OCI-LY7 (cell line): ENCODE results near the gene PARD3. TPM values are rescaled to one million over a fixed set of nuclear protein-coding genes. Genes with fewer than 3 reads are reported as not detected.

Experiments used
- BruUV-seq: library from RNA; stranded (reverse); fragments of 400-500 nt; replicated peaks from 2 replicates; lab custom pipeline; 2021; lab: Mats Ljungman, UMichigan
- CTCF ChIA-PET: fragments of 300-600 bp; sonication (Branson Sonifier 250); formaldehyde crosslinking; loops from one replicate; lab custom pipeline; 2022; ENCODE audit warnings: antibody characterized with exemption; ENCODE audit not compliant: unreplicated experiment; lab: Charles Lee
- POLR2A ChIA-PET: fragments of 300-600 bp; sonication (Branson Sonifier 250); formaldehyde crosslinking; loops from one replicate; lab custom pipeline; 2022; ENCODE audit warnings: antibody characterized with exemption; lab: Charles Lee
- DNase-seq: peaks from one replicate; pipeline ENCODE4 v3.0.0-alpha.2; 2015; ENCODE audit warnings: low spot score
- H2AFZ ChIP-seq: fragments of 200-600 bp; sonication (generic), shearing (Covaris generic); 2 replicates; pipeline ENCODE4 v1.6.1; 2014; ENCODE audit warnings: mild to moderate bottlenecking, antibody characterized with exemption, low read length, moderate library complexity
- H3K27ac ChIP-seq: fragments of 200-600 bp; sonication (generic); 2 replicates; pipeline ENCODE4 v1.5.1; 2014; ENCODE audit warnings: mixed run types, low read depth, mild to moderate bottlenecking, moderate library complexity, low read length, inconsistent platforms; ENCODE audit not compliant: poor library complexity, severe bottlenecking
- H3K36me3 ChIP-seq: fragments of 200-600 bp; sonication (generic); 2 replicates; pipeline ENCODE4 v1.6.1; 2014; ENCODE audit warnings: mild to moderate bottlenecking, antibody characterized with exemption, low read length, moderate library complexity, mixed read lengths; ENCODE audit not compliant: insufficient read depth
- H3K4me1 ChIP-seq: fragments of 200-600 bp; sonication (generic); 2 replicates; pipeline ENCODE4 v1.5.1; 2014; ENCODE audit warnings: mild to moderate bottlenecking, low read length; ENCODE audit not compliant: insufficient read depth, poor library complexity, severe bottlenecking
- H3K4me2 ChIP-seq: fragments of 200-600 bp; sonication (generic); 2 replicates; pipeline ENCODE4 v1.6.1; 2014; ENCODE audit warnings: mild to moderate bottlenecking, low read length
- H3K4me3 ChIP-seq: fragments of 200-600 bp; sonication (generic); 2 replicates; pipeline ENCODE4 v1.5.1; 2014; ENCODE audit warnings: mild to moderate bottlenecking, low read depth, low read length; ENCODE audit not compliant: poor library complexity, severe bottlenecking
- H3K79me2 ChIP-seq: fragments of 200-600 bp; sonication (generic); 2 replicates; pipeline ENCODE4 v1.6.1; 2016; ENCODE audit warnings: low read depth, mild to moderate bottlenecking, low read length, moderate library complexity, mixed read lengths; ENCODE audit not compliant: insufficient read depth
- H3K9me2 ChIP-seq: fragments of 200-600 bp; sonication (generic); 2 replicates; pipeline ENCODE4 v1.6.1; 2016; ENCODE audit warnings: mild to moderate bottlenecking, low read length, mixed read lengths; ENCODE audit not compliant: insufficient read depth
- H3K9me3 ChIP-seq: fragments of 200-600 bp; sonication (generic); 2 replicates; pipeline ENCODE4 v1.6.1; 2014; ENCODE audit warnings: mild to moderate bottlenecking, mixed run types, low read length, mixed read lengths
- H4K20me1 ChIP-seq: fragments of 200-600 bp; sonication (generic); 2 replicates; pipeline ENCODE4 v1.6.1; 2014; ENCODE audit warnings: mild to moderate bottlenecking, antibody characterized with exemption, low read length, moderate library complexity, mixed read lengths; ENCODE audit not compliant: insufficient read depth
- CTCF ChIP-seq: fragments of 200-600 bp; sonication (generic); conservative IDR thresholded peaks from 2 replicates; pipeline ENCODE4 v1.5.1; 2014; ENCODE audit warnings: mild to moderate bottlenecking, antibody characterized with exemption, low read length, moderate library complexity, mixed read lengths
- EZH2phosphoT487 ChIP-seq: fragments of 200-600 bp; sonication (generic); IDR thresholded peaks from 2 replicates; pipeline ENCODE4 v1.6.1; 2018; ENCODE audit warnings: low read depth, borderline replicate concordance, mild to moderate bottlenecking, mixed run types, antibody characterized with exemption, low read length, moderate library complexity, mixed read lengths
- intact Hi-C: fragments of 100-400 bp; cut with micrococcal nuclease; formaldehyde crosslinking; loops from one replicate; pipeline ENCODE4 v1.10.0; 2022; ENCODE audit not compliant: unreplicated experiment
- total RNA-seq, 2 experiments: library from RNA; depleted of rRNA in 1 of 2; stranded (reverse); fragments of >200 nt in 1 of 2; shearing (Covaris generic) in 1 of 2; gene quantifications; 2 replicates each; pipeline ENCODE4 v1.2.3, GENCODE V29; 2014 to 2022

PARD3 gene
- total RNA-seq, 2 experiments from 2014 or later: not detected

- no peak for DNase-seq
- CTCF ChIA-PET: no interaction called here
- H3K79me2 ChIP-seq: no peaks in the 10 kb centered on the region
- BruUV-seq: no TSS peak
- no peak overlapping the region for H3K4me2 ChIP-seq
- no peaks in the 10 kb centered on the region for H3K9me2 ChIP-seq
- POLR2A ChIA-PET: interaction anchor here (0.8 to 0.9 kb wide), 2 partner anchors 9 to 15 kb away, joined by 4 to 7 read pairs; no protein-coding TSS in a partner anchor
- no peak overlapping the region for H3K27ac ChIP-seq
- no peak for TF ChIP-seq CTCF
- no peak for TF ChIP-seq EZH2phosphoT487
- H3K9me3 ChIP-seq: no peaks in the 10 kb centered on the region
- H3K4me3 ChIP-seq: no peak overlapping the region
- H3K4me1 ChIP-seq: no peaks in the 10 kb centered on the region
- H4K20me1 ChIP-seq: no peaks in the 10 kb centered on the region
- intact Hi-C loops: no loop called here
- H2AFZ ChIP-seq: no peak overlapping the region
- no peaks in the 10 kb centered on the region for H3K36me3 ChIP-seq
These were observed 614.7 kb downstream of the PARD3 start for GRCh38 chr10:34200355-34200901.

GRCh38 chr10:34198953-34199352 is 616.1 kb downstream of the PARD3 start:
- H3K4me2 ChIP-seq: no peak overlapping the region
- intact Hi-C loops: no loop called here
- H3K4me1 ChIP-seq: no peaks in the 10 kb centered on the region
- no peaks in the 10 kb centered on the region for H3K9me2 ChIP-seq
- H3K36me3 ChIP-seq: no peaks in the 10 kb centered on the region
- H3K4me3 ChIP-seq: no peak overlapping the region
- H3K79me2 ChIP-seq: no peaks in the 10 kb centered on the region
- DNase-seq: no peak
- ChIA-PET CTCF (no interaction called here), POLR2A (no interaction called here)
- no peaks in the 10 kb centered on the region for H4K20me1 ChIP-seq
- no peaks in the 10 kb centered on the region for H3K9me3 ChIP-seq
- no peak overlapping the region for H2AFZ ChIP-seq
- BruUV-seq: no TSS peak
- no peak overlapping the region for H3K27ac ChIP-seq
- TF ChIP-seq EZH2phosphoT487 (no peak), CTCF (no peak)

- Histone ChIP-seq H4K20me1 (no peaks in the 10 kb centered on the region), H3K27ac (no peak overlapping the region), H3K4me1 (no peaks in the 10 kb centered on the region), H3K36me3 (no peaks in the 10 kb centered on the region), H3K79me2 (no peaks in the 10 kb centered on the region), H3K9me2 (no peaks in the 10 kb centered on the region), H2AFZ (no peak overlapping the region), H3K9me3 (no peaks in the 10 kb centered on the region), H3K4me2 (no peak overlapping the region), H3K4me3 (no peak overlapping the region)
- BruUV-seq: no TSS peak
- POLR2A ChIA-PET: interaction anchor here (0.5 kb wide), 1 partner anchor 10 kb away, joined by 3 read pairs; no protein-coding TSS in a partner anchor
- DNase-seq: no peak
- intact Hi-C loops: no loop called here
- TF ChIP-seq CTCF (no peak), EZH2phosphoT487 (no peak)
- CTCF ChIA-PET: no interaction called here
These were observed 619.0 kb downstream of the PARD3 start for GRCh38 chr10:34196058-34196433.
